GM19372 (cell line): ENCODE results near the gene ADIPOQ.
"Not testable (repeated sequence)": the region's sequence is repeated elsewhere in the genome, so short reads cannot be mapped to it uniquely, and the experiment has no call there.

ENCODE experiments used
- ATAC-seq: cut with Tn5 transposase; IDR thresholded peaks from one replicate; pipeline ENCODE4 v1.9.1; 2021; ENCODE audit warnings: mild to moderate bottlenecking, low read depth, moderate library complexity; ENCODE audit not compliant: unreplicated experiment

Gene ADIPOQ

GRCh38 chr3:186869253-186870100, 27.0 kb downstream of the ADIPOQ start:
- no peak for ATAC-seq

GRCh38 chr3:186870421-186871201, 28.1 kb downstream of the ADIPOQ start:
- ATAC-seq = no peak

- no peak for ATAC-seq
These were observed 29.0 kb downstream of the ADIPOQ start for GRCh38 chr3:186871403-186871924.

GRCh38 chr3:186873796-186874195, 31.3 kb downstream of the ADIPOQ start:
- ATAC-seq = not testable (repeated sequence)

GRCh38 chr3:186874216-186874615, 31.7 kb downstream of the ADIPOQ start:
- ATAC-seq = not testable (repeated sequence)

GRCh38 chr3:186874841-186875240, 32.3 kb downstream of the ADIPOQ start:
- not testable (repeated sequence) for ATAC-seq

- no peak for ATAC-seq
These were observed 33.2 kb downstream of the ADIPOQ start for GRCh38 chr3:186875708-186876107.

GRCh38 chr3:186879781-186880180, 37.3 kb downstream of the ADIPOQ start:
- no peak for ATAC-seq

GRCh38 chr3:186880406-186880805, 37.9 kb downstream of the ADIPOQ start:
- no peak for ATAC-seq

- ATAC-seq = no peak
These were observed 39.6 kb downstream of the ADIPOQ start for GRCh38 chr3:186882150-186882524.

- ATAC-seq = no peak
These were observed 40.6 kb downstream of the ADIPOQ start for GRCh38 chr3:186882881-186883685.

GRCh38 chr3:186883686-186884058, 41.2 kb downstream of the ADIPOQ start:
- no peak for ATAC-seq

- not testable (repeated sequence) for ATAC-seq
These were observed 42.4 kb downstream of the ADIPOQ start for GRCh38 chr3:186884868-186885267.

- no peak for ATAC-seq
These were observed 43.9 kb downstream of the ADIPOQ start for GRCh38 chr3:186886202-186886981.

- ATAC-seq = not testable (repeated sequence)
These were observed 45.0 kb downstream of the ADIPOQ start for GRCh38 chr3:186887507-186887938.

- ATAC-seq = no peak
These were observed 46.1 kb downstream of the ADIPOQ start for GRCh38 chr3:186888569-186888968.

GRCh38 chr3:186889698-186890097, 47.2 kb downstream of the ADIPOQ start:
- ATAC-seq = not testable (repeated sequence)

GRCh38 chr3:186890911-186891310, 48.4 kb downstream of the ADIPOQ start:
- no peak for ATAC-seq

- not testable (repeated sequence) for ATAC-seq
These were observed 50.6 kb downstream of the ADIPOQ start for GRCh38 chr3:186893071-186893470.

- no peak for ATAC-seq
These were observed 52.9 kb downstream of the ADIPOQ start for GRCh38 chr3:186895406-186895805.
